Sigmoid colon (tissue), 7 donors: ENCODE measurements around the gene KLHL7. TPM values are rescaled to one million over a fixed set of nuclear protein-coding genes. Genes with fewer than 3 reads are reported as not detected.
"Not testable (repeated sequence)": the region's sequence is repeated elsewhere in the genome, so short reads cannot be mapped to it uniquely, and the experiment has no call there.

Source experiments
- DNase-seq: peaks from one replicate; pipeline ENCODE4 v3.0.0-alpha.2; 2019
- H3K27ac ChIP-seq, 4 donors: fragments of 200-600 bp; sonication (generic); one replicate each; pipeline ENCODE4 v1.5.1; 2016 to 2019; ENCODE audit warnings: mild to moderate bottlenecking in 1 of 4
- H3K27me3 ChIP-seq, 3 donors: fragments of 200-600 bp; sonication (generic); one replicate each; pipeline ENCODE4 v1.5.1; 2019; ENCODE audit warnings: mild to moderate bottlenecking in 1 of 3
- H3K36me3 ChIP-seq, 4 donors: fragments of 200-600 bp; sonication (generic); one replicate each; pipeline ENCODE4 v1.5.1; 2016 to 2019
- H3K4me1 ChIP-seq, 4 donors: fragments of 200-600 bp; sonication (generic); one replicate each; pipeline ENCODE4 v1.5.1; 2017 to 2019
- H3K4me3 ChIP-seq, 4 donors: fragments of 200-600 bp; sonication (generic); one replicate each; pipeline ENCODE4 v1.5.1; 2017 to 2019; ENCODE audit warnings: mild to moderate bottlenecking in 2 of 4, moderate library complexity in 1 of 4
- H3K9me3 ChIP-seq, 4 donors: fragments of 200-600 bp in 3 of 4; sonication (generic) in 3 of 4; one replicate each; pipeline versions ENCODE4 v1.5.1 to v1.6.1; 2013 to 2019
- CTCF ChIP-seq, 4 experiments: fragments of 450-650 bp in 3 of 4; fragments of 200-600 bp in 1 of 4; IDR thresholded peaks; one replicate each; pipeline ENCODE4 v1.5.1; 2016 to 2019; ENCODE audit warnings: antibody characterized with exemption in 4 of 4, mild to moderate bottlenecking in 3 of 4, moderate library complexity in 2 of 4
- EP300 ChIP-seq, 4 donors: sonication (generic); formaldehyde crosslinking; IDR thresholded peaks; one replicate each; pipeline ENCODE4 v1.6.1; 2017; ENCODE audit warnings: antibody characterized with exemption in 4 of 4
- POLR2A ChIP-seq, 2 donors: fragments of 450-650 bp; IDR thresholded peaks; one replicate each; pipeline ENCODE4 v1.6.1; 2016; ENCODE audit warnings: antibody characterized with exemption in 2 of 2, mild to moderate bottlenecking in 2 of 2, moderate library complexity in 2 of 2
- POLR2AphosphoS5 ChIP-seq, 4 donors: sonication (generic); formaldehyde crosslinking; IDR thresholded peaks; one replicate each; pipeline ENCODE4 v1.6.1; 2017; ENCODE audit warnings: antibody characterized with exemption in 4 of 4
- WGBS, 2 donors: extraction: QIAGEN DNeasy Blood & Tissue Kit; methylation state at CpG; one replicate each; pipeline ENCODE4 v1.1.7; 2013; 5-methylcytosine and 5-hydroxymethylcytosine counted together
- intact Hi-C: fragments of 100-400 bp; cut with DNase I; formaldehyde crosslinking; loops from one replicate; pipeline ENCODE4 v1.15.1; 2023
- polyA plus RNA-seq, 3 donors: library from polyadenylated mRNA; stranded (reverse); fragments of 200-250 nt; gene quantifications; one replicate each; pipeline ENCODE4 v1.2.3, GENCODE V29; 2013
- total RNA-seq, 4 donors: library from RNA; depleted of rRNA; stranded (reverse); fragments of >200 nt; gene quantifications; one replicate each; pipeline ENCODE4 v1.1.0, GENCODE V29; 2016
- donor health status: healthy with polysubstance abuse.
- donor health status: Bipolar disorder and iron deficiency.
- donor health status: healthy.

KLHL7 gene
- total and polyA plus RNA-seq, 7 donors: 12.5 to 42.5 (median 26.9) TPM

GRCh38 chr7:23216021-23216420, 110.4 kb downstream of the KLHL7 start:
- Histone ChIP-seq H3K36me3 (no peaks in the 10 kb centered on the region), H3K27me3 (no peaks in the 10 kb centered on the region), H3K4me1 (no peaks in the 10 kb centered on the region), H3K27ac (no peak overlapping the region), H3K4me3 (no peak overlapping the region), H3K9me3 (no peaks in the 10 kb centered on the region)
- intact Hi-C loops: no loop called here
- no peak for TF ChIP-seq EP300 (IDR thresholded peaks at IDR 0.05)
- no peak for TF ChIP-seq CTCF (IDR thresholded peaks at IDR 0.05)
- TF ChIP-seq POLR2A (IDR thresholded peaks at IDR 0.05): no peak
- no peak for TF ChIP-seq POLR2AphosphoS5 (IDR thresholded peaks at IDR 0.05)
- WGBS, 2 donors: 55 to 84% methylated on average over 2 of the region's 2 CpGs
- DNase-seq: peak; percentile 73

GRCh38 chr7:23218196-23218595, 112.6 kb downstream of the KLHL7 start:
- TF ChIP-seq POLR2AphosphoS5 (IDR thresholded peaks at IDR 0.05) (no peak), POLR2A (IDR thresholded peaks at IDR 0.05) (no peak), EP300 (IDR thresholded peaks at IDR 0.05) (no peak), CTCF (IDR thresholded peaks at IDR 0.05) (no peak)
- intact Hi-C loops: no loop called here
- no peaks in the 10 kb centered on the region for H3K9me3 ChIP-seq
- DNase-seq: no peak
- WGBS, 2 donors: 65 to 69% methylated on average over 3 of the region's 3 CpGs
- no peak overlapping the region for H3K27ac ChIP-seq
- no peaks in the 10 kb centered on the region for H3K27me3 ChIP-seq
- no peak overlapping the region for H3K4me3 ChIP-seq
- no peaks in the 10 kb centered on the region for H3K36me3 ChIP-seq
- no peaks in the 10 kb centered on the region for H3K4me1 ChIP-seq

- intact Hi-C loops: no loop called here
- H3K27ac ChIP-seq: no peak overlapping the region
- no peaks in the 10 kb centered on the region for H3K9me3 ChIP-seq
- no peaks in the 10 kb centered on the region for H3K27me3 ChIP-seq
- no peaks in the 10 kb centered on the region for H3K36me3 ChIP-seq
- 74 to 80% methylated on average over 10 of the region's 10 CpGs for WGBS, 2 donors
- TF ChIP-seq EP300 (IDR thresholded peaks at IDR 0.05) (no peak), POLR2AphosphoS5 (IDR thresholded peaks at IDR 0.05) (no peak), CTCF (IDR thresholded peaks at IDR 0.05) (no peak), POLR2A (IDR thresholded peaks at IDR 0.05) (no peak)
- DNase-seq: no peak
- no peak overlapping the region for H3K4me3 ChIP-seq
- no peaks in the 10 kb centered on the region for H3K4me1 ChIP-seq
These were observed 115.2 kb downstream of the KLHL7 start for GRCh38 chr7:23220690-23221305.

GRCh38 chr7:23222439-23223030, 117.0 kb downstream of the KLHL7 start:
- Histone ChIP-seq H3K9me3 (no peaks in the 10 kb centered on the region), H3K36me3 (no peaks in the 10 kb centered on the region), H3K4me3 (no peak overlapping the region), H3K27me3 (no peaks in the 10 kb centered on the region), H3K27ac (no peak overlapping the region), H3K4me1 (no peaks in the 10 kb centered on the region)
- DNase-seq: no peak
- WGBS, 2 donors: 42 to 56% methylated on average over 5 of the region's 5 CpGs
- TF ChIP-seq EP300 (IDR thresholded peaks at IDR 0.05) (no peak), CTCF (IDR thresholded peaks at IDR 0.05) (no peak), POLR2AphosphoS5 (IDR thresholded peaks at IDR 0.05) (no peak), POLR2A (IDR thresholded peaks at IDR 0.05) (no peak)
- intact Hi-C loops: no loop called here

- H3K27ac ChIP-seq, H3K27me3 ChIP-seq, intact Hi-C loops, H3K9me3 ChIP-seq, DNase-seq, H3K4me1 ChIP-seq, H3K36me3 ChIP-seq, H3K4me3 ChIP-seq: not testable (repeated sequence)
- 78 to 80% methylated on average over 4 of the region's 4 CpGs for WGBS, 2 donors
These were observed 118.8 kb downstream of the KLHL7 start for GRCh38 chr7:23224364-23224763.
